H1 (cell line): ENCODE measurements around the gene LIPE. TPM values are rescaled to one million over a fixed set of nuclear protein-coding genes. Genes with fewer than 3 reads are reported as not detected.

Experiments
- CTCF ChIA-PET: fragments of 300-600 bp; sonication (Branson Sonifier 250); formaldehyde crosslinking; loops from one replicate; lab custom pipeline; 2021; ENCODE audit not compliant: partially characterized antibody; lab: Charles Lee
- POLR2A ChIA-PET: fragments of 300-600 bp; sonication (Branson Sonifier 250); formaldehyde crosslinking; loops from one replicate; lab custom pipeline; 2021; ENCODE audit warnings: inconsistent platforms; ENCODE audit not compliant: partially characterized antibody; lab: Charles Lee
- DNase-seq, 2 experiments: peaks; one replicate each; pipeline versions ENCODE4 v3.0.0 to v3.0.0-alpha.2; 2010 to 2022; ENCODE audit warnings: low spot score in 2 of 2, low read depth in 1 of 2, mixed read lengths in 1 of 2
- FAIRE-seq: peaks from 2 replicates; lab custom pipeline; 2011; peaks lifted over from hg19 to GRCh38; lab: Jason Lieb, UNC
- H2AFZ ChIP-seq: 2 replicates; pipeline ENCODE4 v1.8.1; 2012; ENCODE audit warnings: low read length, inconsistent platforms
- H2AK5ac ChIP-seq: 2 replicates; pipeline ENCODE4 v1.6.1; 2013; ENCODE audit warnings: low read depth, low read length
- H2BK120ac ChIP-seq: replicated peaks from 2 replicates; pipeline ENCODE3; 2013; ENCODE audit warnings: low read depth, low read length, inconsistent platforms
- H2BK12ac ChIP-seq: 2 replicates; pipeline ENCODE4 v1.6.1; 2013; ENCODE audit warnings: low read depth, low read length
- H2BK15ac ChIP-seq: 2 replicates; pipeline ENCODE4 v1.6.1; 2013; ENCODE audit warnings: low read length
- H2BK20ac ChIP-seq: 2 replicates; pipeline ENCODE4 v1.6.1; 2013; ENCODE audit warnings: low read length
- H2BK5ac ChIP-seq: 2 replicates; pipeline ENCODE4 v1.6.1; 2013; ENCODE audit warnings: low read depth, low read length
- H3K14ac ChIP-seq: 2 replicates; pipeline ENCODE4 v1.6.1; 2013; ENCODE audit warnings: inconsistent platforms; ENCODE audit not compliant: insufficient read length
- H3K18ac ChIP-seq: 2 replicates; pipeline ENCODE4 v1.6.1; 2013; ENCODE audit warnings: low read length; ENCODE audit errors: extremely low read depth
- H3K23ac ChIP-seq: 2 replicates; pipeline ENCODE4 v1.6.1; 2013; ENCODE audit warnings: inconsistent platforms; ENCODE audit not compliant: insufficient read length
- H3K23me2 ChIP-seq: 2 replicates; pipeline ENCODE4 v1.6.1; 2013; ENCODE audit warnings: low read depth, low read length
- H3K27ac ChIP-seq: 2 replicates; pipeline ENCODE4 v1.6.1; 2011; ENCODE audit warnings: low read depth, low read length, inconsistent platforms
- H3K27me3 ChIP-seq, 4 experiments: replicated peaks in 1 of 4; 1 replicate in 1 of 4; 2 replicates in 3 of 4; pipeline versions ENCODE4 v1.6.1 to v1.8.1; 2011 to 2013; ENCODE audit warnings: low read length in 3 of 4, mild to moderate bottlenecking in 3 of 4, inconsistent platforms in 2 of 4, mixed read lengths in 2 of 4, moderate library complexity in 1 of 4; ENCODE audit not compliant: control insufficient read depth in 3 of 4, insufficient read depth in 3 of 4; ENCODE audit errors: extremely low read depth in 1 of 4
- H3K36me3 ChIP-seq, 4 experiments: 2 replicates each; pipeline versions ENCODE4 v1.6.1 to v1.8.1; 2011 to 2013; ENCODE audit warnings: mild to moderate bottlenecking in 4 of 4, low read length in 3 of 4, moderate library complexity in 2 of 4, control low read depth in 1 of 4, inconsistent platforms in 1 of 4; ENCODE audit not compliant: insufficient read depth in 4 of 4, control insufficient read depth in 2 of 4
- H3K4ac ChIP-seq: replicated peaks from 2 replicates; pipeline ENCODE3; 2013; ENCODE audit warnings: low read length, low read depth, mixed read lengths, inconsistent platforms; ENCODE audit not compliant: insufficient read length
- H3K4me1 ChIP-seq, 4 experiments: replicated peaks in 1 of 4; 1 replicate in 1 of 4; 2 replicates in 3 of 4; pipeline versions ENCODE4 v1.6.1 to v1.8.1; 2011 to 2013; ENCODE audit warnings: low read length in 3 of 4, inconsistent platforms in 2 of 4, mixed read lengths in 1 of 4; ENCODE audit not compliant: insufficient read depth in 4 of 4, control insufficient read depth in 3 of 4
- H3K4me2 ChIP-seq, 2 experiments: 2 replicates each; pipeline versions ENCODE4 v1.6.1 to v1.8.1; 2011 to 2013; ENCODE audit warnings: low read depth in 2 of 2, low read length in 2 of 2, control low read depth in 1 of 2, inconsistent platforms in 1 of 2, mild to moderate bottlenecking in 1 of 2; ENCODE audit not compliant: insufficient read depth in 1 of 2
- H3K4me3 ChIP-seq, 4 experiments: fragments of 200-600, 300-600 bp in 1 of 4; sonication (generic), shearing (Covaris generic), sonication (Bioruptor Twin) in 1 of 4; 2 replicates each; pipeline versions ENCODE4 v1.5.1 to v1.8.1; 2011 to 2016; ENCODE audit warnings: low read length in 4 of 4, low read depth in 3 of 4, control low read depth in 2 of 4, inconsistent platforms in 2 of 4, mild to moderate bottlenecking in 2 of 4, mixed read lengths in 1 of 4, moderate library complexity in 1 of 4; ENCODE audit not compliant: insufficient read depth in 2 of 4; ENCODE audit errors: extremely low read depth in 1 of 4
- H3K56ac ChIP-seq: replicated peaks from 2 replicates; pipeline ENCODE3; 2013; ENCODE audit warnings: low read depth, mild to moderate bottlenecking, mixed read lengths, low read length, inconsistent platforms; ENCODE audit not compliant: insufficient read length
- H3K79me1 ChIP-seq: 2 replicates; pipeline ENCODE4 v1.6.1; 2013; ENCODE audit warnings: low read depth, low read length, control low read depth
- H3K79me2 ChIP-seq, 2 experiments: 2 replicates each; pipeline versions ENCODE4 v1.6.1 to v1.8.1; 2012 to 2013; ENCODE audit warnings: low read length in 2 of 2, mild to moderate bottlenecking in 2 of 2, inconsistent platforms in 1 of 2; ENCODE audit not compliant: insufficient read depth in 2 of 2, control insufficient read depth in 1 of 2
- H3K9ac ChIP-seq, 4 experiments: replicated peaks in 1 of 4; 1 replicate in 1 of 4; 2 replicates in 3 of 4; pipeline versions ENCODE4 v1.6.1 to v1.8.1; 2011 to 2013; ENCODE audit warnings: low read depth in 3 of 4, low read length in 3 of 4, control low read depth in 2 of 4, mild to moderate bottlenecking in 2 of 4, moderate library complexity in 2 of 4, inconsistent platforms in 1 of 4; ENCODE audit errors: extremely low read depth in 1 of 4
- H3K9me3 ChIP-seq, 2 experiments: 2 replicates each; pipeline versions ENCODE4 v1.6.1 to v1.8.1; 2012 to 2013; ENCODE audit warnings: mild to moderate bottlenecking in 2 of 2, moderate library complexity in 2 of 2, control low read depth in 1 of 2, inconsistent platforms in 1 of 2, low read depth in 1 of 2, low read length in 1 of 2, mixed read lengths in 1 of 2; ENCODE audit not compliant: insufficient read depth in 2 of 2
- H4K20me1 ChIP-seq, 2 experiments: replicated peaks in 1 of 2; 2 replicates each; pipeline versions ENCODE3 to v1.8.1; 2011 to 2013; ENCODE audit warnings: inconsistent platforms in 2 of 2, low read length in 2 of 2, mild to moderate bottlenecking in 1 of 2; ENCODE audit not compliant: insufficient read depth in 2 of 2, control insufficient read depth in 1 of 2
- H4K5ac ChIP-seq: 2 replicates; pipeline ENCODE4 v1.6.1; 2013; ENCODE audit warnings: low read length, low read depth, mixed read lengths, inconsistent platforms; ENCODE audit not compliant: insufficient read length
- H4K8ac ChIP-seq: 2 replicates; pipeline ENCODE4 v1.8.0; 2013; ENCODE audit warnings: mild to moderate bottlenecking, moderate library complexity, low read length, inconsistent platforms; ENCODE audit not compliant: insufficient read depth; ENCODE audit errors: extremely low read depth
- H4K91ac ChIP-seq: replicated peaks from 2 replicates; pipeline ENCODE3; 2013; ENCODE audit warnings: low read length, mixed read lengths, inconsistent platforms; ENCODE audit not compliant: insufficient read length
- BRCA1 ChIP-seq: IDR thresholded peaks from 2 replicates; pipeline ENCODE4 v1.6.1; 2012; ENCODE audit warnings: low read depth, low read length, improper control_type of control experiment
- TBP ChIP-seq: IDR thresholded peaks from 2 replicates; pipeline ENCODE4 v1.6.1; 2011; ENCODE audit warnings: low read depth, low read length, improper control_type of control experiment
- TCF12 ChIP-seq: IDR thresholded peaks from 2 replicates; pipeline ENCODE4 v1.6.1; 2011; ENCODE audit warnings: low read depth, mild to moderate bottlenecking, low read length
- YY1 ChIP-seq: IDR thresholded peaks from 2 replicates; pipeline ENCODE4 v1.6.1; 2011; ENCODE audit warnings: low read depth, mild to moderate bottlenecking, low read length
- WGBS, 2 experiments: shearing (Covaris generic) in 1 of 2; methylation state at CpG; one replicate each; pipeline versions ENCODE4 v1.1.6 to v1.1.7; 2013 to 2015; ENCODE audit warnings: low lambda C conversion rate in 2 of 2, mixed read lengths in 2 of 2, inconsistent platforms in 1 of 2, low coverage in 1 of 2, missing lambda C conversion rate in 1 of 2; ENCODE audit not compliant: insufficient replicate concordance in 2 of 2, insufficient coverage in 1 of 2, insufficient read length in 1 of 2; ENCODE audit errors: extremely low coverage in 1 of 2, missing lambda C conversion rate in 1 of 2; 5-methylcytosine and 5-hydroxymethylcytosine counted together
- polyA plus RNA-seq, 7 experiments: library from polyadenylated mRNA; depleted of rRNA in 3 of 7; stranded (reverse) in 5 of 7; unstranded in 2 of 7; fragments of >200 nt in 5 of 7; fragments of 200-250 nt in 2 of 7; gene quantifications; 1 replicate in 5 of 7; 2 replicates in 1 of 7; 4 replicates in 1 of 7; pipeline versions ENCODE4 v1.2.1 to v1.2.3, GENCODE V29; 2011 to 2013; ENCODE audit warnings: missing spikeins in 2 of 7, mixed read lengths in 2 of 7
- total RNA-seq: library from RNA; stranded (reverse); fragmentation: NEBNext Ultra II Directional; extraction: Animal tissue kit (Norgen Biotek cat#: 25700); gene quantifications from 2 replicates; pipeline ENCODE4 v1.2.1, GENCODE V29; 2021
- TF ChIP-seq, protein P1 (sequence below): IDR thresholded peaks from 2 replicates; pipeline ENCODE4 v1.6.1; 2011; ENCODE audit warnings: low read depth, mild to moderate bottlenecking, low read length; ENCODE audit not compliant: insufficient read depth

LIPE gene
- total and polyA plus RNA-seq, 2 of the 8 experiments (the other 6 are each of a cell fraction or from before 2014, with no cell fraction given): 8.7 to 15.9 TPM

DNA sequence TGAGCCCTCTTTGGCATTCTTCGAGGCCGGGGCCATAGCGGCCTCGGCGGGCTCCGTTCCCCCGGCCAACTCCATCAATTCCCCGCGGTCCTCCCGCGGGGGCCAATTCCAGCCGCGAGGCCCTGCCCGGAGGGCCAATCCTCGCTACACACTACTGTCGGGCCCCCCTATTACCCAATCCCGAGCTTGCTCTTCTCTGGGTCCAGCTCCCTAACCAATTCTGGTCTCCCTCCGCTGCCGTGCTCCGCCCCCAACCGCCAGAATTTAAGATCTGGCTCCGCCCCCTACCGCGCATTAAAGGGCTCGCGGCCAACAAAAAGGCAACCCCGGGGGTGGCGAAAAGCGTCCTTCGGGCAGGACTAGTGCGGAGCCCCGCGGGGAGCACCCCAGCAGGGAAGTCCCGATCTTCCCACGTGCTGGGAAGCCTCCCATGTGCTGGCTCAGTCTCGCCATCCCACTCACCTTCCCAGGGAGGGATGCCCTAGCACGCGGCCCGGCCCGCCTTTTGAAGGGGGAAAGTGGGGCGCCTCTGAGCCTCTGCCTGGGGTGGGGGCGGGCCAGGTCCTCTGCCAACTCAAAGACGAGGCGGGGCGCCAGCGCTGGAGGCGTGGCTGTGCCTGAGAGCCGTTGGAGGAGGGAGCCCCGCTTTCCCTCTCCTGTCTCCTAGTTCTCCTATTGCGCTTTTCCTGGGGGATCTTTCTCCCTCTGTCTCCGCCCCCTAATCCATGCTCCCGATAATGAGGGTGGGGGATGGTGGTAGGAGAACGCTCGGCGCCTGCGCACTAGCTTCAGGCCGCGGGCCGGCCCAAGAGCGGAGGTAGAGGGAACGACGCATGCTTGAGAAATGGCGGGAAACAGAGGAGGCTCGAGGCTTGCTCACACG lies 3.5 kb downstream of the LIPE start:
- Histone ChIP-seq H3K4ac (no peak overlapping the region), H3K4me3 (peak overlapping the region; percentile 58 to 68 (median 64)), H2BK120ac (no peak overlapping the region), H3K14ac (no peak overlapping the region), H3K4me2 (peak overlapping the region; percentile 77 to 89), H3K9ac (peak overlapping the region in 2 of 4 experiments; percentile 63 to 64; a peak in 4 of 7 replicates), H3K79me2 (no peaks in the 10 kb centered on the region), H3K9me3 (peaks cover 4 to 9% of the 10 kb centered on the region in 2 experiments), H3K23ac (no peak overlapping the region), H3K56ac (no peak overlapping the region), H4K5ac (peak overlapping the region; percentile 69), H2AFZ (no peak overlapping the region; the same call in 1 of the 2 replicates), H2BK12ac (peak overlapping the region; percentile 77; the same call in 1 of the 2 replicates), H3K23me2 (peaks cover 7% of the 10 kb centered on the region; the same call in 1 of the 2 replicates), H2BK20ac (peak overlapping the region; percentile 57; the same call in 1 of the 2 replicates), H2AK5ac (no peak overlapping the region), H4K20me1 (peaks cover 7 to 16% of the 10 kb centered on the region in 2 experiments), H2BK5ac (0 out of 2 replicates have a peak overlapping the region, but pooled peaks have one; percentile 24), H4K91ac (peak overlapping the region; percentile 86), H3K36me3 (no peaks in the 10 kb centered on the region), H3K27ac (0 out of 2 replicates have a peak overlapping the region, but pooled peaks have one; percentile 34), H2BK15ac (peak overlapping the region; percentile 8; the same call in 1 of the 2 replicates), H3K79me1 (no peaks in the 10 kb centered on the region), H3K4me1 (peaks cover 0 to 13% (median 4%) of the 10 kb centered on the region in 4 experiments; a peak in 5 of 7 replicates), H4K8ac (peak overlapping the region; percentile 47; the same call in 1 of the 2 replicates), H3K27me3 (peaks cover 13 to 41% (median 35%) of the 10 kb centered on the region in 4 experiments), H3K18ac (peak overlapping the region; percentile 97)
- no peak for FAIRE-seq
- POLR2A ChIA-PET: interaction anchor here (0.5 to 3.1 kb wide), 23 partner anchors 8 to 1898 kb away, joined by 3 to 24 read pairs (median 5); partner anchors contain the start of gene CXCL17
- WGBS, 2 experiments: 7% methylated on average over 64 of the region's 65 CpGs; no CpG with 5 or more reads in 1 of the 2 experiments
- CTCF ChIA-PET: interaction anchor here (0.8 to 10.3 kb wide), 14 partner anchors 8 to 432 kb away, joined by 3 to 101 read pairs (median 4); partner anchors contain the start of gene CXCL17
- peak in 1 of 2 experiments; percentile 96 for DNase-seq
- TF ChIP-seq YY1 (no peak), BRCA1 (no peak), TBP (peak; percentile 91), TCF12 (no peak)
- TF ChIP-seq, protein P1, sequence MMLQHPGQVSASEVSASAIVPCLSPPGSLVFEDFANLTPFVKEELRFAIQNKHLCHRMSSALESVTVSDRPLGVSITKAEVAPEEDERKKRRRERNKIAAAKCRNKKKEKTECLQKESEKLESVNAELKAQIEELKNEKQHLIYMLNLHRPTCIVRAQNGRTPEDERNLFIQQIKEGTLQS: no peak
